GM11168 (cell line): ENCODE measurements around the gene HDHD5.

Experiments
- in situ Hi-C: fragments of 300-500 bp; cut with MboI; formaldehyde crosslinking; loops from one replicate; pipeline ENCODE4 v1.12.0; 2022; ENCODE audit warnings: low sequenced_read_pairs; ENCODE audit not compliant: unreplicated experiment

The HDHD5 gene

GRCh38 chr22:17108256-17109112 is 50.6 kb downstream of the HDHD5 start:
- in situ Hi-C loops: no loop called here

- in situ Hi-C loops: no loop called here
Observed at GRCh38 chr22:17107547-17107810, 51.6 kb downstream of the HDHD5 start.

GRCh38 chr22:17106785-17107546 is 52.1 kb downstream of the HDHD5 start:
- in situ Hi-C loops: no loop called here

DNA sequence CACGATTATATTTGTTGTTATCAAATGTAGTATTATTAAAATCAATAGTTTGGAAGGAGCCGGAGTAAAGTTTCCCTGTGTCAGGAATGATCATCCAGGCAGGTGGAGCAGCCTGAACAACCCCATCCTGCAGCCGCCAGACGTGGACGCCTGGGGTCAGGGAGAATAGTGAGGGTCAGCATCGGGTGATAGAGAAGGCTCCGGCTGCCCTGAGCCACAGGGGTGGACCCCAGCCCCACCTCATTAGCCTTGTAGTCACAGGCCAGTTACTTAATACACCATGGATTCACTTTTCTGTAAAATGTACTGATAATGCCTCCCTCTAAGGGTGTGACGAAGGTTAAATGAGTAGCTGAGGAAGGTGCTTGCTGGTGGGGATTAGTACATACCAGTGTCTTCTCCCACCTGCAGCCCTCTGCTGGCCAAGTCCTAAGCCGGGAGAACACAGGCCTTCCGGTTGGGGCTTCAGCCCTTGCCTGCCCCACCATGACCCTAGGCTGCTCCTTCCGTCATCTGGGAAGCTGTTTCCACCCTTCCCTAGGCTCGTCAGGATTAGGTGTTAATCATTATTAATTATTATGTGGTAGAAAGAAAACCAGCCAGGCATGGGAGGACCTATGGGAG is 52.8 kb downstream of the HDHD5 start:
- in situ Hi-C loops: no loop called here

DNA sequence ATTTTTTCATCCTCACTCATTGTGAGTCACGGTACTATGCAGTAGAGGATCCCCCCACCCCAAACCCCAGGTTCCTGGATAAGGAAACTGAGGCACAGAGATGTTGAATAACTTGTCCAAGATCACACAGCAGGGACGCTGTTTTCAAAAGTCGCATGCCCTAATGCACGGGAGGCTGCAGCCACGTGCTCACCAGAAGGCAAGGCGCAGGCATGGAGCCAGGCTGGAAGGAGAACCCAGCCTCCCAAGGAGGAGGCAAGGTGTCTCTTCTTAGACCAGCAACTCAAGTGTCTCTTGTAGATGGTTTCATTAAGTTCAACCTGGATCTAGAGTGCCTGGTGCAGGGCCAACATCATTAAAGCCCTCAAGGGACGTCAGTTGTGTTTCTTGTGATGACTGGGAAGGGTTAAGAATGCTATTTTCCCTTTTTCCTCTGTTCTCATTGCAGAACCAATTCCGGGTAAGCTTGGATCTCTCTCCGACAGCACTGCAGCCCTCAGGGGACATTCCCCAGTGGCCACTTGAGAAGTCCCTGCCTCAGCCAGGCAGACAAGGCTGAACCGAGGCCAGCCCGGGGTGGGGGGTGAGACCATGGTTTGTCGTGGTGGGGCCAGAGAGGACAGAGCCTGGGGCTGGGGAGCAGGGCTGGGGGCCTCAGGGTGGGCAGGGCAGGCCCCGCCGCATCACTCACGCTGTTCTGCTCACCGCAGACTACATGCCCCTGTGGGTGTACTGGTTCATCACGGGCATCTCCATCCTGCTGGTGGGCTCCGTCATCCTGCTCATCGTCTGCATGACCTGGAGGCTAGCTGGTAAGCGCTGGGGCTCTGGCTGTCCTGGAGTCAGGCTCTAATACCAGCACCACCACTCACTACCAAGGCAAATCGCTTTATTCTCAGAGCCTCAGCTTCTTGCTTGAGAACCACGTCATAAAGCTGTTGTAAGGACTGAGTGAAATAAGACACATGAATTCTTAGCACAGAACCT is 53.6 kb downstream of the HDHD5 start:
- in situ Hi-C loops: no loop called here

GRCh38 chr22:17104336-17104935 is 54.6 kb downstream of the HDHD5 start:
- in situ Hi-C loops: no loop called here

- in situ Hi-C loops: no loop called here
Observed at GRCh38 chr22:17103351-17103750, 55.7 kb downstream of the HDHD5 start.

- in situ Hi-C loops: no loop called here
Observed at GRCh38 chr22:17102297-17102667, 56.8 kb downstream of the HDHD5 start.

DNA sequence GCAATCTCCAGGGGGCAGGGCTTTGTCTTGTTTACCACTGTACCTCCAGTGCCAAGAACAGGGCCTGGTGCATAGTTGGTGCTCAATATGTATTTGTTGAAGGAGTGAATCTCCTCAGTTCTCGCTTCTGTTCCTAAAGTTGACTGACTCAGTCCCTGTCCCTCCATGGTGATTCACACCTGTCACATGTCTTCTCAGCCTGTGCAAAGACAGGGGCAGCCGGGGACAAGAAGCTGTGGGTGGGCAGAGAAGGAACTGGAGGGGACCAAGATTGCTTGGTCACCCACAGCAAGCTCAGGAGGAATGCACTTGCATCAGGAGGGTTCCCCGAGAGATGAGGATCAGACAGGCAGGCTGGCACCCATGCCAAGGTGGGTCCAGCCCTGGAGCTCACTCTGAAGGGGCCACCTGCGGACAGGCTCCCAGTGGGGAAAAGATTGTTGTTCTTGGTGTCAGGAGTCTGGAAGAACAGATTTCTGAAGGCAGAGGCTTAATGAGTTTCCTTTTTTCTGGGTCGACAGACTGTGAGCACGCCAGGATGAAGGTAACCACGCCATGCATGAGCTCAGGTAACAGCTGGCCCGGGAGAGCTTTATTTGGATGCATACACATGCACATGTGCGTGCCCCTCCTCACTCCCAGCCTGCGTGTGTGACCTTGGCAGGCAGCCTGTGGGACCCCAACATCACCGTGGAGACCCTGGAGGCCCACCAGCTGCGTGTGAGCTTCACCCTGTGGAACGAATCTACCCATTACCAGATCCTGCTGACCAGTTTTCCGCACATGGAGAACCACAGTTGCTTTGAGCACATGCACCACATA is 57.4 kb downstream of the HDHD5 start:
- in situ Hi-C loops: no loop called here

DNA sequence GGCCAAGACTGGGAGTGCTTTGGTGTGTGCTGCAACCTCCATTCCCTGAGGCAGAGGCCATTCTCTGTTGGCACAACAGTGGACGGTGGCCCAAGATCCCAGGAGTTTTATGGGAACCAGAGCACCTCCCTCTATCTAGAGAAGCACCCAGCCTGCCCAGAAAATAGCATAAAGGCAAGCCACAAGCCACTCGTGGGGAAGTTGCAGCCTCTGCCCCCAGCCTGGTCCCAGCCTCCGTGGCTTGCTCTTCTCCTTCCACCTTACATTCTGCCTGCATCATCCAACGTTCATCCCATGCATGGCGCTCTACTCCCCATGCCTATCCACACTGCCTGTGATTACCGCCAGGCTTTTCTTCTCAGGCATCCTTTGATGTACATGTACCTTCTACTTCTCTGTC is 58.5 kb downstream of the HDHD5 start:
- in situ Hi-C loops: no loop called here

DNA sequence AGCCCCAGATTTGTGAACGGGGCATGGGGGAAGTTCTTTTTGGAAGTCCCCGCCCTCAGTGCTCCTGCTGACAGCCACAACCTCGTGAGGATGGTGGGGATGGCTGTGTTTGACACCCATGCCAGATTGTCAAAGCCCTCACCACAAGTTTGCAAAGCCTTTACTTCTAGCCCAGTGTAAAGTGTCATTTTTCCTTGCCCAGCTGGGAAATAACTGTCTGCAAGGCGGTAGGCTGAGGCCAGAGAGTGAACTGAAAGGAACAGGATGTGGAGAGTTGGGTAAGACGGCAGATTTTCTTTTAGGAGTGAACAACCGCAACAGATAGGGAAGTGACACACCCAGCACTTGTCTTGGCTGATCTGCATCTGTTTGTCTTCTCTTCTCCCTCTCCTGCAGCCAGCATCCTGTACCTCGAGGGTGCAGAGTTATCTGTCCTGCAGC is 60.7 kb downstream of the HDHD5 start:
- in situ Hi-C loops: no loop called here

GRCh38 chr22:17097701-17098100 is 61.4 kb downstream of the HDHD5 start:
- in situ Hi-C loops: no loop called here

DNA sequence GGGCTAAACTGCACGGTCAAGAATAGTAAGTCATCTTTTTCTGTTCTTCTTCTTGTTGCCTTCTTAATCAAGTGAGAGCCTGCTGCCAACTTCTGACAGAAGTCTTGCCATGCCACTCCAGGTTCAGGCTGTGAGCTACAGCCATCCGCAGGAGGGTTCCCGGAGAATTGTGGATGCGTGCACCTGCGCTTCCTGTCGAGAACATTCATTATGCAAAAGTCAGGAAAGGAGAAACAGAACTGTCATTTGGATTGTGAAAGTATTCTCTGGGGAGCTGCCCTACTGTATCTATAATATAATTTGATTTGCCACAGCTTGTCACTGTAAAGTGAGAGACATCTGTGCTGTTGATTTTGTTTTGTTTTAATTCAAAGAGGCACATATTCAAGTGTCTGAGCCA is 62.0 kb downstream of the HDHD5 start:
- in situ Hi-C loops: no loop called here

- in situ Hi-C loops: no loop called here
Observed at GRCh38 chr22:17096071-17096470, 63.0 kb downstream of the HDHD5 start.

GRCh38 chr22:17095538-17095937 is 63.5 kb downstream of the HDHD5 start:
- in situ Hi-C loops: no loop called here

GRCh38 chr22:17093081-17093480 is 66.0 kb downstream of the HDHD5 start:
- in situ Hi-C loops: no loop called here

DNA sequence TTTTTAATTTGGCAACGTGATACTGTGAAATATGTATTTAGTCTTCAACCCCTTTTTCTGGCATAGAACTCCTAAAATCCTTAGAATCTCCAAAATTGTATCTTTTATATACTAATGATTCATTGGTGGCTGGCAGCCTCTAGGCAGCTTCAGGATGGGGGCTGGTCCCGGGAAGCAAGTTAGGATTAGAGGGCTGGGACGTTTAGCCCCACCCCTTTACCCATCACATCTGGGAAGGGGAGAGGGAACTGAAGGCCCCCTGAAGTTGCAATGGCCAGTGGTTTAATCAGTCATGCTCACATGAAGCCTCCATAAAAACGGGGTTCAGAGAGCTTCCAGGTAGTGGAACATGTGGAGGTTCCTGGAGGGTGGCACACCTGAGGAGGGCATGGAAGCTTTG is 67.2 kb downstream of the HDHD5 start:
- in situ Hi-C loops: no loop called here

DNA sequence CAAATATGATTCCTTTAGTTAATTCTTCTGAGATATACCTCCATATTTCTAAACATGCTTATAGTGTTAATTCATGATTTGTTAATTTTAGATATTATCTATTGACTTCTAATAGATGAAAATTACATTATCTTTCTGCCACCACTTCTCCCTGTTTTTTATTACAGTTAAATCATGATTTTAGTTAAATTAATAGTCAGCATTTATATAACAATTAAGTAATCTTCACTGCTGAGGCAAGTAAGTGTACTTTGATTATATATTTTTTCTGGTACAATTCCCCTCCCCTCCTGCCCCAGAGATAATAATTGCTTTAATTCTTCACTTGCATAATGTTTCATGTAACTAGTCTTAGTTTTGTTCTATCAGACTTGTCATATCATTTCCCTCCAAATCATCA is 68.5 kb downstream of the HDHD5 start:
- in situ Hi-C loops: no loop called here
